Measurements from ENCODE around the gene ADAM22.

Gene ADAM22

GRCh38 chr7:88057655-88058054 is 123.6 kb downstream of the ADAM22 start:
- Histone ChIP-seq H3K27ac (ENCODE audit: low read depth, low read length) (no peak overlapping the region), H3K36me3 (ENCODE audit: control insufficient read depth in 1 of 2, insufficient read depth in 2 of 2, low read length in 2 of 2) (no peaks in the 10 kb centered on the region), H3K9ac (ENCODE audit: low read depth in 1 of 2, low read length in 2 of 2) (no peak overlapping the region), H3K4me3 (ENCODE audit: low read depth in 1 of 2, low read length in 2 of 2) (no peak overlapping the region), H3K9me3 (ENCODE audit: control insufficient read depth in 1 of 2, low read length in 2 of 2) (no peaks in the 10 kb centered on the region), H3K4me1 (ENCODE audit: control insufficient read depth in 1 of 2, insufficient read depth in 2 of 2, low read length in 2 of 2) (no peaks in the 10 kb centered on the region), H3K27me3 (ENCODE audit: control insufficient read depth in 1 of 2, insufficient read depth in 2 of 2, low read length in 2 of 2) (no peaks in the 10 kb centered on the region)

GRCh38 chr7:88062238-88062637 is 128.2 kb downstream of the ADAM22 start:
- H3K9ac ChIP-seq (ENCODE audit: low read depth in 1 of 2, low read length in 2 of 2), result no peak overlapping the region
- no peak overlapping the region for H3K4me3 ChIP-seq (ENCODE audit: low read depth in 1 of 2, low read length in 2 of 2)
- H3K36me3 ChIP-seq (ENCODE audit: control insufficient read depth in 1 of 2, insufficient read depth in 2 of 2, low read length in 2 of 2), result no peaks in the 10 kb centered on the region
- no peaks in the 10 kb centered on the region for H3K27me3 ChIP-seq (ENCODE audit: control insufficient read depth in 1 of 2, insufficient read depth in 2 of 2, low read length in 2 of 2)
- H3K4me1 ChIP-seq (ENCODE audit: control insufficient read depth in 1 of 2, insufficient read depth in 2 of 2, low read length in 2 of 2), result no peaks in the 10 kb centered on the region
- H3K27ac ChIP-seq (ENCODE audit: low read depth, low read length), result no peak overlapping the region
- no peaks in the 10 kb centered on the region for H3K9me3 ChIP-seq (ENCODE audit: control insufficient read depth in 1 of 2, low read length in 2 of 2)

- Histone ChIP-seq H3K4me1 (ENCODE audit: control insufficient read depth in 1 of 2, insufficient read depth in 2 of 2, low read length in 2 of 2) (no peaks in the 10 kb centered on the region), H3K27ac (ENCODE audit: low read depth, low read length) (no peak overlapping the region), H3K36me3 (ENCODE audit: control insufficient read depth in 1 of 2, insufficient read depth in 2 of 2, low read length in 2 of 2) (no peaks in the 10 kb centered on the region), H3K9me3 (ENCODE audit: control insufficient read depth in 1 of 2, low read length in 2 of 2) (no peaks in the 10 kb centered on the region), H3K4me3 (ENCODE audit: low read depth in 1 of 2, low read length in 2 of 2) (no peak overlapping the region), H3K27me3 (ENCODE audit: control insufficient read depth in 1 of 2, insufficient read depth in 2 of 2, low read length in 2 of 2) (no peaks in the 10 kb centered on the region), H3K9ac (ENCODE audit: low read depth in 1 of 2, low read length in 2 of 2) (no peak overlapping the region)
Measured at GRCh38 chr7:88069093-88069492, 135.0 kb downstream of the ADAM22 start.

- no peak overlapping the region for H3K27ac ChIP-seq (ENCODE audit: low read depth, low read length)
- H3K9ac ChIP-seq (ENCODE audit: low read depth in 1 of 2, low read length in 2 of 2), result no peak overlapping the region
- H3K27me3 ChIP-seq (ENCODE audit: control insufficient read depth in 1 of 2, insufficient read depth in 2 of 2, low read length in 2 of 2), result no peaks in the 10 kb centered on the region
- H3K4me3 ChIP-seq (ENCODE audit: low read depth in 1 of 2, low read length in 2 of 2), result no peak overlapping the region
- H3K36me3 ChIP-seq (ENCODE audit: control insufficient read depth in 1 of 2, insufficient read depth in 2 of 2, low read length in 2 of 2), result no peaks in the 10 kb centered on the region
- H3K4me1 ChIP-seq (ENCODE audit: control insufficient read depth in 1 of 2, insufficient read depth in 2 of 2, low read length in 2 of 2), result no peaks in the 10 kb centered on the region
- H3K9me3 ChIP-seq (ENCODE audit: control insufficient read depth in 1 of 2, low read length in 2 of 2), result no peaks in the 10 kb centered on the region
Measured at GRCh38 chr7:88071994-88072714, 138.1 kb downstream of the ADAM22 start.

GRCh38 chr7:88072715-88073055 is 138.6 kb downstream of the ADAM22 start:
- no peaks in the 10 kb centered on the region for H3K36me3 ChIP-seq (ENCODE audit: control insufficient read depth in 1 of 2, insufficient read depth in 2 of 2, low read length in 2 of 2)
- no peaks in the 10 kb centered on the region for H3K9me3 ChIP-seq (ENCODE audit: control insufficient read depth in 1 of 2, low read length in 2 of 2)
- no peak overlapping the region for H3K27ac ChIP-seq (ENCODE audit: low read depth, low read length)
- no peaks in the 10 kb centered on the region for H3K4me1 ChIP-seq (ENCODE audit: control insufficient read depth in 1 of 2, insufficient read depth in 2 of 2, low read length in 2 of 2)
- no peaks in the 10 kb centered on the region for H3K27me3 ChIP-seq (ENCODE audit: control insufficient read depth in 1 of 2, insufficient read depth in 2 of 2, low read length in 2 of 2)
- no peak overlapping the region for H3K4me3 ChIP-seq (ENCODE audit: low read depth in 1 of 2, low read length in 2 of 2)
- H3K9ac ChIP-seq (ENCODE audit: low read depth in 1 of 2, low read length in 2 of 2), result no peak overlapping the region

- Histone ChIP-seq H3K4me3 (ENCODE audit: low read depth in 1 of 2, low read length in 2 of 2) (no peak overlapping the region), H3K4me1 (ENCODE audit: control insufficient read depth in 1 of 2, insufficient read depth in 2 of 2, low read length in 2 of 2) (no peaks in the 10 kb centered on the region), H3K9me3 (ENCODE audit: control insufficient read depth in 1 of 2, low read length in 2 of 2) (no peaks in the 10 kb centered on the region), H3K9ac (ENCODE audit: low read depth in 1 of 2, low read length in 2 of 2) (no peak overlapping the region), H3K27ac (ENCODE audit: low read depth, low read length) (no peak overlapping the region), H3K27me3 (ENCODE audit: control insufficient read depth in 1 of 2, insufficient read depth in 2 of 2, low read length in 2 of 2) (no peaks in the 10 kb centered on the region), H3K36me3 (ENCODE audit: control insufficient read depth in 1 of 2, insufficient read depth in 2 of 2, low read length in 2 of 2) (no peaks in the 10 kb centered on the region)
Measured at GRCh38 chr7:88073626-88074025, 139.6 kb downstream of the ADAM22 start.

GRCh38 chr7:88075216-88075615 is 141.2 kb downstream of the ADAM22 start:
- Histone ChIP-seq H3K36me3 (ENCODE audit: control insufficient read depth in 1 of 2, insufficient read depth in 2 of 2, low read length in 2 of 2) (no peaks in the 10 kb centered on the region), H3K9me3 (ENCODE audit: control insufficient read depth in 1 of 2, low read length in 2 of 2) (no peaks in the 10 kb centered on the region), H3K27me3 (ENCODE audit: control insufficient read depth in 1 of 2, insufficient read depth in 2 of 2, low read length in 2 of 2) (no peaks in the 10 kb centered on the region), H3K27ac (ENCODE audit: low read depth, low read length) (no peak overlapping the region), H3K9ac (ENCODE audit: low read depth in 1 of 2, low read length in 2 of 2) (no peak overlapping the region), H3K4me3 (ENCODE audit: low read depth in 1 of 2, low read length in 2 of 2) (no peak overlapping the region), H3K4me1 (ENCODE audit: control insufficient read depth in 1 of 2, insufficient read depth in 2 of 2, low read length in 2 of 2) (no peaks in the 10 kb centered on the region)

GRCh38 chr7:88083883-88084282 is 149.8 kb downstream of the ADAM22 start:
- Histone ChIP-seq H3K4me1 (ENCODE audit: control insufficient read depth in 1 of 2, insufficient read depth in 2 of 2, low read length in 2 of 2) (no peaks in the 10 kb centered on the region), H3K4me3 (ENCODE audit: low read depth in 1 of 2, low read length in 2 of 2) (no peak overlapping the region), H3K36me3 (ENCODE audit: control insufficient read depth in 1 of 2, insufficient read depth in 2 of 2, low read length in 2 of 2) (no peaks in the 10 kb centered on the region), H3K27me3 (ENCODE audit: control insufficient read depth in 1 of 2, insufficient read depth in 2 of 2, low read length in 2 of 2) (no peaks in the 10 kb centered on the region), H3K27ac (ENCODE audit: low read depth, low read length) (no peak overlapping the region), H3K9me3 (ENCODE audit: control insufficient read depth in 1 of 2, low read length in 2 of 2) (no peaks in the 10 kb centered on the region), H3K9ac (ENCODE audit: low read depth in 1 of 2, low read length in 2 of 2) (no peak overlapping the region)

- Histone ChIP-seq H3K27me3 (ENCODE audit: control insufficient read depth in 1 of 2, insufficient read depth in 2 of 2, low read length in 2 of 2) (no peaks in the 10 kb centered on the region), H3K4me1 (ENCODE audit: control insufficient read depth in 1 of 2, insufficient read depth in 2 of 2, low read length in 2 of 2) (peaks cover 0 to 4% of the 10 kb centered on the region in 2 donors), H3K9ac (ENCODE audit: low read depth in 1 of 2, low read length in 2 of 2) (no peak overlapping the region), H3K9me3 (ENCODE audit: control insufficient read depth in 1 of 2, low read length in 2 of 2) (no peaks in the 10 kb centered on the region), H3K4me3 (ENCODE audit: low read depth in 1 of 2, low read length in 2 of 2) (no peak overlapping the region), H3K36me3 (ENCODE audit: control insufficient read depth in 1 of 2, insufficient read depth in 2 of 2, low read length in 2 of 2) (no peaks in the 10 kb centered on the region), H3K27ac (ENCODE audit: low read depth, low read length) (no peak overlapping the region)
Measured at GRCh38 chr7:88089561-88089960, 155.5 kb downstream of the ADAM22 start.

GRCh38 chr7:88090240-88090639 is 156.2 kb downstream of the ADAM22 start:
- H3K9me3 ChIP-seq (ENCODE audit: control insufficient read depth in 1 of 2, low read length in 2 of 2), result no peaks in the 10 kb centered on the region
- H3K27me3 ChIP-seq (ENCODE audit: control insufficient read depth in 1 of 2, insufficient read depth in 2 of 2, low read length in 2 of 2), result no peaks in the 10 kb centered on the region
- H3K36me3 ChIP-seq (ENCODE audit: control insufficient read depth in 1 of 2, insufficient read depth in 2 of 2, low read length in 2 of 2), result no peaks in the 10 kb centered on the region
- no peak overlapping the region for H3K4me3 ChIP-seq (ENCODE audit: low read depth in 1 of 2, low read length in 2 of 2)
- H3K27ac ChIP-seq (ENCODE audit: low read depth, low read length), result no peak overlapping the region
- H3K9ac ChIP-seq (ENCODE audit: low read depth in 1 of 2, low read length in 2 of 2), result no peak overlapping the region
- H3K4me1 ChIP-seq (ENCODE audit: control insufficient read depth in 1 of 2, insufficient read depth in 2 of 2, low read length in 2 of 2), result peaks cover 0 to 4% of the 10 kb centered on the region in 2 donors

GRCh38 chr7:88090671-88091070 is 156.6 kb downstream of the ADAM22 start:
- H3K36me3 ChIP-seq (ENCODE audit: control insufficient read depth in 1 of 2, insufficient read depth in 2 of 2, low read length in 2 of 2), result no peaks in the 10 kb centered on the region
- H3K4me3 ChIP-seq (ENCODE audit: low read depth in 1 of 2, low read length in 2 of 2), result no peak overlapping the region
- no peaks in the 10 kb centered on the region for H3K27me3 ChIP-seq (ENCODE audit: control insufficient read depth in 1 of 2, insufficient read depth in 2 of 2, low read length in 2 of 2)
- peaks cover 0 to 4% of the 10 kb centered on the region in 2 donors for H3K4me1 ChIP-seq (ENCODE audit: control insufficient read depth in 1 of 2, insufficient read depth in 2 of 2, low read length in 2 of 2)
- no peaks in the 10 kb centered on the region for H3K9me3 ChIP-seq (ENCODE audit: control insufficient read depth in 1 of 2, low read length in 2 of 2)
- no peak overlapping the region for H3K9ac ChIP-seq (ENCODE audit: low read depth in 1 of 2, low read length in 2 of 2)
- H3K27ac ChIP-seq (ENCODE audit: low read depth, low read length), result no peak overlapping the region

Data from duodenal mucosa (tissue), 2 donors.